HepG2 (cell line): ENCODE data around the gene EIF4G1. TPM values are rescaled to one million over a fixed set of nuclear protein-coding genes. Genes with fewer than 3 reads are reported as not detected.

ENCODE experiments used
- ATAC-seq: fragments of 200-7000 bp; cut with Tn5 transposase; 3 replicates; pipeline ENCODE4 v1.9.1; 2020; ENCODE audit warnings: mild to moderate bottlenecking, moderate library complexity
- BruUV-seq: library from RNA; stranded (reverse); fragments of 400-500 nt; replicated peaks from 2 replicates; lab custom pipeline; 2021; lab: Mats Ljungman, UMichigan
- CTCF ChIA-PET: fragments of 300-600 bp; formaldehyde crosslinking; extraction: SDS; loops from one replicate; lab custom pipeline; 2021; ENCODE audit warnings: low total read pairs, inconsistent platforms, low intra/inter-chr PET ratio; lab: Yijun Ruan, JAX
- POLR2A ChIA-PET: fragments of 350-600 bp; sonication (Branson Sonifier 250); formaldehyde crosslinking; loops from one replicate; lab custom pipeline; 2020; ENCODE audit warnings: antibody characterized with exemption, inconsistent platforms; lab: Yijun Ruan, JAX
- DNase-seq: peaks from one replicate; pipeline ENCODE4 v3.0.0-alpha.2; 2015; ENCODE audit warnings: low spot score
- FAIRE-seq: peaks from 3 replicates; lab custom pipeline; 2011; peaks lifted over from hg19 to GRCh38; lab: Jason Lieb, UNC
- H2AFZ ChIP-seq: one replicate; pipeline ENCODE4 v1.6.1; 2011; ENCODE audit warnings: low read length, inconsistent platforms
- H3K27ac ChIP-seq: fragments of 300-600 bp; 3 replicates; pipeline ENCODE4 v1.8.0; 2011; ENCODE audit warnings: mixed run types, mild to moderate bottlenecking, mixed read lengths, low read length, inconsistent platforms; ENCODE audit not compliant: insufficient read depth; ENCODE audit errors: extremely low read length
- H3K27me3 ChIP-seq, 2 experiments: fragments of 200-600 bp in 1 of 2; 2 replicates in 1 of 2; 3 replicates in 1 of 2; pipeline versions ENCODE4 v1.6.0 to v1.8.0; 2011; ENCODE audit warnings: low read length in 2 of 2, mild to moderate bottlenecking in 2 of 2, moderate library complexity in 2 of 2, inconsistent platforms in 1 of 2; ENCODE audit not compliant: insufficient read depth in 2 of 2, control insufficient read depth in 1 of 2
- H3K36me3 ChIP-seq, 2 experiments: fragments of 200-600 bp in 1 of 2; replicated peaks in 1 of 2; 2 replicates in 1 of 2; 3 replicates in 1 of 2; pipeline versions ENCODE4 v1.5.1 to v1.8.0; 2011; ENCODE audit warnings: low read length in 2 of 2, inconsistent platforms in 1 of 2; ENCODE audit not compliant: insufficient read depth in 2 of 2, control insufficient read depth in 1 of 2
- H3K4me1 ChIP-seq: 2 replicates; pipeline ENCODE4 v1.5.1; 2012; ENCODE audit warnings: low read length, inconsistent platforms; ENCODE audit not compliant: insufficient read depth
- H3K4me2 ChIP-seq: 2 replicates; pipeline ENCODE4 v1.6.0; 2011; ENCODE audit warnings: low read depth, low read length, inconsistent platforms
- H3K4me3 ChIP-seq, 3 experiments: fragments of 200-600 bp in 1 of 3; sonication (generic), shearing (Covaris generic) in 1 of 3; replicated peaks in 1 of 3; 2 replicates each; pipeline ENCODE4 v1.5.1; 2011 to 2016; ENCODE audit warnings: low read length in 3 of 3, inconsistent platforms in 2 of 3, low read depth in 2 of 3, mild to moderate bottlenecking in 2 of 3, control low read depth in 1 of 3, mixed read lengths in 1 of 3; ENCODE audit not compliant: insufficient read depth in 1 of 3
- H3K79me2 ChIP-seq: one replicate; pipeline ENCODE4 v1.6.1; 2011; ENCODE audit warnings: low read length, inconsistent platforms; ENCODE audit not compliant: insufficient read depth
- H3K9ac ChIP-seq: 2 replicates; pipeline ENCODE4 v1.6.0; 2011; ENCODE audit warnings: mild to moderate bottlenecking, low read depth, low read length, inconsistent platforms; ENCODE audit not compliant: insufficient read depth
- H3K9me3 ChIP-seq: 2 replicates; pipeline ENCODE4 v1.5.1; 2012; ENCODE audit warnings: mild to moderate bottlenecking, low read length
- H4K20me1 ChIP-seq: 2 replicates; pipeline ENCODE4 v1.6.0; 2011; ENCODE audit warnings: inconsistent platforms, mild to moderate bottlenecking, low read length, moderate library complexity; ENCODE audit not compliant: insufficient read depth
- AGO1 ChIP-seq: fragments of 200-400 bp; formaldehyde crosslinking; IDR thresholded peaks from 2 replicates; pipeline ENCODE4 v1.6.1; 2017; ENCODE audit warnings: mild to moderate bottlenecking, low read depth, low read length, moderate library complexity; ENCODE audit not compliant: poor library complexity, severe bottlenecking
- CAMTA2 ChIP-seq: sonication (generic); formaldehyde crosslinking; IDR thresholded peaks from 2 replicates; pipeline ENCODE4 v1.4.0; 2020; ENCODE audit warnings: mild to moderate bottlenecking, missing genetic modification reagents, borderline replicate concordance
- CSRNP1 ChIP-seq: sonication (generic); formaldehyde crosslinking; IDR thresholded peaks from 2 replicates; pipeline ENCODE4 v1.8.1; 2023; ENCODE audit warnings: mild to moderate bottlenecking, missing genetic modification reagents
- E2F1 ChIP-seq: sonication (generic); formaldehyde crosslinking; IDR thresholded peaks from 2 replicates; pipeline ENCODE4 v1.5.0; 2020; ENCODE audit warnings: missing genetic modification reagents
- HCFC1 ChIP-seq: fragments of 150-350 bp; IDR thresholded peaks from 2 replicates; pipeline ENCODE4 v1.6.1; 2014; ENCODE audit warnings: low read depth, low read length
- HES4 ChIP-seq: sonication (generic); formaldehyde crosslinking; IDR thresholded peaks from 2 replicates; pipeline ENCODE4 v1.9.0; 2021; ENCODE audit warnings: mild to moderate bottlenecking, missing genetic modification reagents, borderline replicate concordance
- HNRNPL ChIP-seq: fragments of 200-400 bp; formaldehyde crosslinking; IDR thresholded peaks from 2 replicates; pipeline ENCODE4 v1.6.1; 2017; ENCODE audit warnings: mild to moderate bottlenecking, low read depth, low read length
- MAF1 ChIP-seq: sonication (generic); formaldehyde crosslinking; IDR thresholded peaks from 2 replicates; pipeline ENCODE4 v1.5.0; 2020; ENCODE audit warnings: missing genetic modification reagents, borderline replicate concordance
- NFATC3 ChIP-seq: sonication (generic); formaldehyde crosslinking; IDR thresholded peaks from 2 replicates; pipeline ENCODE4 v1.5.1; 2020; ENCODE audit warnings: mild to moderate bottlenecking, missing genetic modification reagents
- NFRKB ChIP-seq: fragments of 450-650 bp; IDR thresholded peaks from 2 replicates; pipeline ENCODE4 v1.6.1; 2017
- POLR2A ChIP-seq, 2 experiments: IDR thresholded peaks; 2 replicates each; pipeline ENCODE4 v1.6.1; 2011; ENCODE audit warnings: low read depth in 2 of 2, low read length in 2 of 2, mild to moderate bottlenecking in 1 of 2, moderate library complexity in 1 of 2; ENCODE audit not compliant: insufficient read depth in 1 of 2
- PRDM4 ChIP-seq: sonication (generic); formaldehyde crosslinking; IDR thresholded peaks from 2 replicates; pipeline ENCODE4 v1.9.0; 2021; ENCODE audit warnings: missing genetic modification reagents, borderline replicate concordance
- TFE3 ChIP-seq: IDR thresholded peaks from 2 replicates; pipeline ENCODE4 v1.6.1; 2016
- ZEB1 ChIP-seq: IDR thresholded peaks from 2 replicates; pipeline ENCODE4 v1.6.1; 2012; ENCODE audit warnings: mild to moderate bottlenecking, low read depth, inconsistent platforms; ENCODE audit not compliant: insufficient replicate concordance
- ZFP36L1 ChIP-seq: sonication (generic); formaldehyde crosslinking; IDR thresholded peaks from 2 replicates; pipeline ENCODE4 v1.8.0; 2022; ENCODE audit warnings: mild to moderate bottlenecking, missing genetic modification reagents, moderate library complexity
- ZFP37 ChIP-seq: sonication (generic); formaldehyde crosslinking; IDR thresholded peaks from 2 replicates; pipeline ENCODE4 v1.4.0; 2020; ENCODE audit warnings: missing genetic modification reagents, borderline replicate concordance
- ZNF24 ChIP-seq: fragments of 450-650 bp; IDR thresholded peaks from 2 replicates; pipeline ENCODE4 v1.6.1; 2017; ENCODE audit warnings: antibody characterized with exemption, mild to moderate bottlenecking
- ZNF615 ChIP-seq: sonication (generic); formaldehyde crosslinking; IDR thresholded peaks from 2 replicates; pipeline ENCODE4 v1.5.0; 2020; ENCODE audit warnings: mild to moderate bottlenecking, missing genetic modification reagents, borderline replicate concordance
- WGBS: methylation state at CpG from one replicate; pipeline ENCODE4 v1.1.6; 2017; ENCODE audit warnings: low lambda C conversion rate; 5-methylcytosine and 5-hydroxymethylcytosine counted together
- in situ Hi-C: cut with HindIII; loops from 2 replicates; pipeline ENCODE4 v1.10.0; 2017; ENCODE audit warnings: low pct_unique_long_range_greater_than_20kb; ENCODE audit not compliant: extremely low pct_ligation_motif_present
- intact Hi-C: fragments of 100-400 bp; cut with micrococcal nuclease; formaldehyde crosslinking; loops from one replicate; pipeline ENCODE4 v1.10.0; 2022; ENCODE audit not compliant: unreplicated experiment
- polyA plus RNA-seq, 8 experiments: library from polyadenylated mRNA; depleted of rRNA in 3 of 8; stranded (reverse) in 7 of 8; unstranded in 1 of 8; fragments of >200 nt; fragmentation: Illumina TruSeq in 4 of 8; extraction: Trizol in 4 of 8; gene quantifications; 2 replicates each; pipeline versions ENCODE4 v1.2.1 to v1.2.3, GENCODE V29; 2011 to 2016; ENCODE audit warnings: low read depth in 4 of 8, missing spikeins in 1 of 8, mixed read lengths in 1 of 8; ENCODE audit not compliant: insufficient read depth in 1 of 8
- total RNA-seq, 5 experiments: library from RNA; depleted of rRNA; stranded (reverse); fragments of >200 nt; fragmentation: Illumina TruSeq; extraction: Trizol; gene quantifications; 2 replicates each; pipeline ENCODE4 v1.2.3, GENCODE V29; 2016; ENCODE audit warnings: low read depth in 1 of 5

Gene EIF4G1
- total and polyA plus RNA-seq, 2 of the 13 experiments (the other 11 are each of a cell fraction or from before 2014, with no cell fraction given) = 208 to 213 TPM

GRCh38 chr3:184355261-184356040 is 41.0 kb downstream of the EIF4G1 start:
- ChIA-PET POLR2A (no interaction called here), CTCF (interaction anchor here (0.6 to 2.1 kb wide), 3 partner anchors 10 to 188 kb away, joined by 3 to 7 read pairs (median 5); no protein-coding TSS in a partner anchor)
- 96% methylated on average over 15 of the region's 18 CpGs for WGBS
- Histone ChIP-seq H3K4me3 (no peak overlapping the region), H3K4me1 (peaks cover 35% of the 10 kb centered on the region), H4K20me1 (0 out of 2 replicates have a peak, but pooled peaks cover 3% of the 10 kb centered on the region), H3K27me3 (no peaks in the 10 kb centered on the region), H3K9ac (no peak overlapping the region), H3K36me3 (peaks cover 15 to 59% of the 10 kb centered on the region in 2 experiments; a peak in 4 of 5 replicates), H3K79me2 (peaks cover 6% of the 10 kb centered on the region), H3K27ac (no peak overlapping the region), H2AFZ (no peak overlapping the region), H3K4me2 (no peak overlapping the region), H3K9me3 (no peaks in the 10 kb centered on the region)
- ATAC-seq (no peak), DNase-seq (no peak), FAIRE-seq (no peak)
- intact Hi-C loops (no loop called here), in situ Hi-C loops (no loop called here)
- no TSS peak for BruUV-seq
- no peak for TF ChIP-seq E2F1 (CRISPR knock-in tag)
- no peak for TF ChIP-seq NFRKB
- TF ChIP-seq MAF1 (CRISPR knock-in tag) = no peak
- no peak for TF ChIP-seq ZNF615
- TF ChIP-seq POLR2A (IDR thresholded peaks at IDR 0.05; ENCODE audit: insufficient read depth in 1 of 2, low read depth in 2 of 2, low read length in 2 of 2) = no peak
- no peak for TF ChIP-seq PRDM4 (CRISPR knock-in tag)
- no peak for TF ChIP-seq CSRNP1 (CRISPR knock-in tag)
- no peak for TF ChIP-seq TFE3 (CRISPR knock-in tag)
- no peak for TF ChIP-seq ZNF24
- no peak for TF ChIP-seq ZFP37 (CRISPR knock-in tag)
- no peak for TF ChIP-seq HCFC1
- TF ChIP-seq CAMTA2 (CRISPR knock-in tag) = no peak
- TF ChIP-seq AGO1 = no peak
- TF ChIP-seq HNRNPL = no peak
- no peak for TF ChIP-seq ZEB1
- TF ChIP-seq NFATC3 = no peak
- no peak for TF ChIP-seq HES4 (CRISPR knock-in tag)
- TF ChIP-seq ZFP36L1 (CRISPR knock-in tag) = no peak
